Anterior cingulate cortex (tissue), 58 donors: ENCODE data around the gene NMRAL1.

Experiments used
- DNase-seq, 58 donors: peaks; one replicate each; lab custom pipeline; 2025; lab: John Stamatoyannopoulos, UW

The NMRAL1 gene

GRCh38 chr16:4471869-4472268 is 2.6 kb downstream of the NMRAL1 start:
- DNase-seq, result no peak

DNA sequence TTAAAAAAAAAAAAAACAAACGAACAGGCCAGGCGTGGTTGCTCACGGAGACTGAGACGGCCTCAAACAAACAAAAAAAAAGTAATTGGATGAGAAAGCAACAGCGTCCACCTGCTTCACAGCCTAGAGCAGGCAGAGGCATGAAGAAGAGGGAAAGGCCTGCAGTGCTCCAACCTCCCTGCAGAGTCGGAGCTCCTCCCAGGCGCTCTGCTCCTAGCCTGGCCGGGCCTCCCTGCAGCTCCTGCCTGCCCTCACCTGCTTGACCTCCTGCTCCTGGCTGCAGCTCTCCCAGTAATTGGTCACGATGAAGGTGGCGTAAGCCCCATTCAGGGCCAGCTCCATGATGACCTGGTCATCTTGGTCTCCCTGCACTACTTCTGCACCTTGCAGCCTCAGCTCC is 5.5 kb downstream of the NMRAL1 start:
- DNase-seq, result no peak

- no peak for DNase-seq
Observed at GRCh38 chr16:4467916-4468315, 6.5 kb downstream of the NMRAL1 start.

GRCh38 chr16:4465977-4466779 is 8.2 kb downstream of the NMRAL1 start:
- DNase-seq, result no peak

DNA sequence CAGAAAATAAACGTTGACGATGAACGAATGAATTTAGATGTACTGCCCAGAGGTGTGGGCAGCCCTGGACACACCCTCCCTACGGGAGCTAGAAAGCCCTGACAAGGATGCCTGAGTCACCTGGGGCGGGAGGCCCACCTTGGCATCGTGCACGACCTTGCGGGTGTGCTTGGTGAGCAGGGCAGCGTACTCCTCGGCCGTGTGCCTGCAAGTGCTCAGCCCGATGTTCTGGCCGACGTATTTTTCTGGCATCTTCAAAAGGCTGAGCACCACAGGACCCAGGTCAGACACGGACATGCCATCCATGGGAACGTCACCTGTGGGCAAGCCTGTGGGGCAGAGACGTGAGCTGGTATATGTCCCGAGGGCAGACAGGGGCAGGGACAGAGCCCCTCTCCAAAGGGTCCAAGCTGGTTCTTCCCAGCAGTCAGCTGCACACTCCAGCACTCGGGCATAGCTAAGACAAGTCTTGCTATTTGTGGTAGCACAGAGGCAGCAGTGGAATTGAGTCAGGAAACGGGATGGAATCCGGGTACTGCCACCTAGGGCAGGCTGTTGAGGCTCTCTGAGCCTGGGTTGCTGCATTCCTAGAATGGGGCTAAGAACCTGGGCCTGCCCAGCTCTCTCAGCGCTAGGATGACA is 10.8 kb downstream of the NMRAL1 start:
- DNase-seq, result no peak

DNA sequence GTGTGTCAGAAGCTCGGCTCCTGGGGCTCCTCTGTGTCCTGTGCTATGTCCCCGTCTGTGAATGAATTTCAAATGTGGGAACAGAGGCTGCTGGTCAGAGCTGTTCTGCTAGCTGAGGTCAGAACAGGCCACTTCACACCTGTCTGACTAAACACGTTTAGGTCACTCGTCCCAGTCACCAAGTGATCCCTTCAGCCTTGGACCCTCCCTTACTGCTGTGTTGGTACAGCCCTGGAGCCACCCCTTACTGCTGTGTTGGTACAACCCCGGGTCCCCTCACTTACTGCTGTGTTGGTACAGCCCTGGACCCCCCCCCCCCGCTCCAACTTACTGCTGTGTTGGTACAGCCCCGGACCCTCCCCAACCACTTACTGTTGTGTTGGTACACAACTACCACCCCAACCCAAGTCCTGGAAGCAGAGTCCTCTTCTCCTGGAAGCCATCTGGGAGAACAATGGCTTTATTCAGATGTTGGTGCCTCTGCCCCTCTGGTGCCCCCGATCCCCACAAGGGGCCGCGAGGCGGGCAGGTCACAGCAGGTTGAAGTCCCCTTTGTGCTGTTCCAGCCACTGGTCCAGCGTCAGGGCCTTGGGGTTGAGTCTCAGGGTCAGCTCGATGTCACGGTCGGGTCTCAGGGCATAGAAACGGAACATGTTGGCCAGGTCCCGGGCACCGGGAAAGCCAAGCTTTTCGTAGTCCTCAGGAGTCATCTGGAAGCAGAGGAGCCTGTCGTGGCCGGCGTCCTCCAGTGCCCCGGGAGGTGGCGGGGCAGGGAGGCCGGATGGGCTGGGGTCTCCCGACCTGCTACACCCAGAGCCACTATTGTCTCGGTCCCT is 13.0 kb downstream of the NMRAL1 start:
- DNase-seq, result peak in 17 of 58 donors; percentile 2 to 67 (median 28)

DNA sequence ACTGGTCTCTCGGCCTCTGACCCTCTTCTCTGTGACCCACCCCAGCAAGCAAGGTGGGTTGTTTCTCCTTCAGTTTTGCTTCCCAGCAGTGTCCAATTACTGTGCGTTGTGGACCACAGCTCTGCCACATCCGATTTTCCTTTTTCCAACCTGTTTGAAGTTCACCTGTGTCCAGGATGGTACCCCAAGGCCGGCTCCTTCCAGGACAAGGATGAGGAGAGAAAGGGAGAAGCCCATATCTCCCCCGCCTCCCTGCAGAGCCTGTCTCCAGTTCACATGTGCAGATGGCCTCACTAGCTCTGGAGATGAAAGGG is 13.5 kb downstream of the NMRAL1 start:
- DNase-seq, result peak in 1 of 58 donors; percentile 25

DNA sequence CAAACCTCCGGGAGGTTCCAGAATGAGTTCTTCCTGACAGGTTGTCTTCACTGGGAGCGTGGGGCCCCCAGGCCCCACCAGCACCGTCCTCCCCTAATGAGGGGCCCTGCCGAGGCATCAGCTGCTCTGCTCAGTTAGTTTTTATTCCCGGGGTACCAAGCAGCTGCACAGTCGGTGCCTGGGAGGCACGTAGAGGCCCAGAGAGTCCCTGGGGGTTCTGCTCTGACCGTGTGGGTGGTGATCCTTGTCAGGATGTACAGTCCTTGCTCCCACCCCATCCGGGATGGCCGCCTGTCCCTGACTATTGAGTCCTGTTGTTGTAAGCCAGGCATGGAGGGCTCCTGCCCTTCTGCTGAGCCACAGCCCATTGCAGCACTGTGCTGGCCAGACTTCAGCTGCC is 18.5 kb downstream of the NMRAL1 start:
- DNase-seq, result no peak

DNA sequence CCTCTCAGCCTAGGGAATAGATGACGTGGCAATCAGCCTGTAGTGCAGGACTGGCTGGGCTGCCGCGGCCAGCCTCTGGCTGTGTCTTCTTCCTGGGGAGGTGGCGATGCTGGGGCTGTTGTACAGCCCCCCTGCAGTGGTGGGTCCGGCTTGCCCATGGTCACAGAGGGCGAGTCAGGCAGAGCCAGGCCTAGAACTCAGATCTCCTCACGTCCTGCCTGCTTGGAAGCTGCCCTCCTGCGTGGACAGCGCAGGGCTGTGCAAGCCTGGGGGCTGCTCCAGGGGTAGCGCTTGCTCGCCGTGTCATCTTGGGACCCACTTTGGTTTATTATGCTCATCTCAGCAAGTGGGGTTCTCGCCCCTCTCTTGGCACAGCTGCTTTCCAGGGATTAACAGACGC is 19.3 kb downstream of the NMRAL1 start:
- no peak for DNase-seq

DNA sequence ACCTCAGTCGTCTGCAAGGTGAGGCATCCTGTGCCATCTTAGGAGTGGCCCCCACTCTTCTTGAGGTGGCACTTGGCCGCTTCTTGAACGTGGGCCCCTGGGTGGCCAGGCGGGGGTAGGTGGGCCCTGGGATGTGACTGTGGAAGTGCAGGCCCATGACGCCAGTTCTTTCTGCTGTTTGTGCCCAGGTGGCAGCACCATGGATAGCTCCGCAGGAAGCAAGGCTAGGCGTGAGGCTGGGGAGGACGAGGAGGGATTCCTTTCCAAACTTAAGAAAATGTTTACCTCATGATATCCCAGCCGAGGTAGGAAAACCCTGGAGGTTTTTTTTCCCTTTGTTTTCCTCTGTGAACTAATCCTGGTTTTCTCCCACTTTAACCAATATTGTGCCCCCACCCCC is 19.8 kb downstream of the NMRAL1 start:
- DNase-seq, result no peak

DNA sequence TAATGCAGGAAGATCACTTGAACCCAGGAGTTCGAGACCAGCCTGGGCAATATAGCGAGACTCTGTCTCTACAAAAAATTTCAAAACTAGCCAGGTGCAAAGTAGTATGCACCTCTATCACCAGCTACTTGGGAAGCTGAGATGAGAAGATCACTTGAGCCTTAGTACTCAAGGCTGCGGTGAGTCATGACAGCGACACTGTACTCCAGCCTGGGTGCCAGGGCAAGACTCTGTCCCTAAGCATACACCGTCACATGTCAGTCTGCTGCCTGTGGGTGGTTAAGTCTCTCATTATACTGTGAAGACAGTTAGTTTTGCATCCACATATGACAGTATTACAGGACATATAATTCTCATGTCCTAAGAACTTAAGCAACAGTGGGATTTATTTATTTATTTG is 21.8 kb downstream of the NMRAL1 start:
- DNase-seq, result no peak

DNA sequence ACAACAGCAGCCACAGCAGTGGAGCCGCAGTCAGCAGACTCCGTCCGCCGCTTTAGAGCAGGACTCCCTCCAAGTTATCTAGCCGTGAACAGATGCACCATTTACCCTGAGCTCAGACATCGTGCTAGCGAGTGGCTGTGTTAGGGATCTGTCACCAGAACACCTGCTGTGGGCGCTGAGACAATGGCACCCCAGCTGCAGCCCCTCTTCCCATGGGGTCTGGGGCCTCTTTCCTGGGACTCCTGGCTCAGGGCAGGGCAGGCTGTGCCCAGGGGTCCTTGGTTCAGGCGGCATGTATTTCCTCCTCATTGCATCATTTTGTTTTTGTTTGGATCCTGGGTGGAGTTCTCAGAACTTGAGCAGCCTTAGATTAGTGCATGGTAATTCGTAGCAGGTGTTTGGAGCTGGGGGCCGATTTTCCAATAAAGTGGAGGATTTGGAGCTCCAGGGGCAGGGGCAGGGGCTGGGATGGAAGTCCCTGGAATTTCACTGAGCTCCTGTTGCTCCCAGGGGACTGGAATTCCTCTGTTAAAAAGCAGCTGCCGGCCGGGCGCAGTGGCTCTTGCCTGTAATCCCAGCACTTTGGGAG is 23.4 kb downstream of the NMRAL1 start:
- DNase-seq, result no peak

DNA sequence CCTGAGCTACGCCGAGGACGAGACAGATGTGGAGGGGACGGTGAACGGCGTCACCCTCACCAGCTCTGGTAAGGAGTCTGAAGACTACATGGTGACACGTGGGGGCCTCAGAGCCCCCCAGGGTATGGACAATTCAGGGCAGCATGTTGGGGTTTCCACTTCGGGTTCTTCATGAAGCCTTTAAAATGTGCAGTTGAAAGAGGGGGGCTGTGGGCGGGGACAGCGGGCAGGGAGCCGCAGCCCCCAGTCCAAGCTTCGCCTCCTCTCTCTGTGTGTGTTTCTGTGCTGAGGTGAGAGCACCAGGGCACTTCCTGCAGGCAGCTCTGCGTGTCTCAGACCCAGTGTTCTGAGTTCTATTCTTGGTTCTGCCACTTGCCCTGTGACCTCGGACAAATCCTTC is 24.0 kb downstream of the NMRAL1 start:
- no peak for DNase-seq

DNA sequence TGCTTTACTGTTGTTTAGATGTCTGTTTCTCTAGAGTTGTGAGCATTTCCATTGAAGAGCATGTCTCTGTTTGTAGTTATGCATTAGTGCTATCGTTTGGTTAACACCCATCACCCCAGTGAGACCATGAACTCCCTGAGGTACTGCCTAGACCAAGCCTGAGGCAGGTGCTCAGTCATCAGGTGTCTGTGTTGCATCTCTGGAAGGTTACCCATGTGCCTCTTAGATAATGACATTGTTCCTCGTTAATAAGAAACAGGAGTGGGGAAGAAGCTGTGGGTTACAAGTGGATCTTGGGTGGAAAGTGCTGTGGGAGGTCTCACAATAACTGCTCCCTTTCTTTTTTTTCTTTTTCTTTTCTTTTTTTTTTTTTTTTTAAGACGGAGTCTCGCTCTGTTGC is 30.4 kb downstream of the NMRAL1 start:
- DNase-seq, result no peak

DNA sequence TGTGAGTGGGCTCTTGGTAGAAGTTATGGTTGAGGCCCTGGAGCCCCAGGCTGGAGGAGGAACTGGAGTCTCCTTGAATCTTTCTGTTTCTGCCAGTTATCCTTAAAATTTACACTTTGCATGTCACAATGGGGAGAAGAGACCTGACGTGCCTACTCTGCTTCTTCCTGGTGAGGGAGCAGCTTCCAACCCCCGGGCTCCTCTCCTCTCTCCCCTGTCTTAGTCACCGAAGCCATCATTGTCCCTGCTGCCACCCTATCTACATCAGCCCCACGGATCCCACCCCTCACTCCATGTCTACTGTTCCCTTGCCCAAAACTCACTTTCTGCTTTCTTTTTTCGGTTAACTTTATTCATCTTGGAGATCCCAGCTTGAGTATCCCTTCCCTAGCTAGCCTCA is 31.2 kb downstream of the NMRAL1 start:
- DNase-seq, result peak in 1 of 58 donors; percentile 10

DNA sequence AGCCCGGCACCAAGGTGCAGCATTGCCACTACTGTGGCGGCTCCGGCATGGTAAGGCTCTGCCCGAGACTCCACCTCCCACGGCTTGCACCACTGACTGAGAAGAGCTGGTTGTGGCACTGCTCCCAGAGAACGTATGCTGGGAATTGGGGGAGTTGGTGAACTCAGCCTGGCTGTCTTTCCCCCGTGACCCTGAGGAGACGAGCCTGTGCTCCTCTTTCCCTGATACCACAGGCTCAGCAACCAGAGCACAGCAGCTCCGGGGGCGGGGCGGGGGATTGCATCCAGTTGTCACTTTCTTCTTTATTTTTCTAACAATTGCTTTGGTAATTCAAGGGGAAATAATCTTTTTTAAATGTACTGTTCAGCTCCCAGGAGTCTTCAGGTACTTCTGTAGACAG is 32.1 kb downstream of the NMRAL1 start:
- DNase-seq, result no peak

- no peak for DNase-seq
Observed at GRCh38 chr16:4437366-4437765, 37.1 kb downstream of the NMRAL1 start.

- no peak for DNase-seq
Observed at GRCh38 chr16:4435337-4436067, 38.9 kb downstream of the NMRAL1 start.

DNA sequence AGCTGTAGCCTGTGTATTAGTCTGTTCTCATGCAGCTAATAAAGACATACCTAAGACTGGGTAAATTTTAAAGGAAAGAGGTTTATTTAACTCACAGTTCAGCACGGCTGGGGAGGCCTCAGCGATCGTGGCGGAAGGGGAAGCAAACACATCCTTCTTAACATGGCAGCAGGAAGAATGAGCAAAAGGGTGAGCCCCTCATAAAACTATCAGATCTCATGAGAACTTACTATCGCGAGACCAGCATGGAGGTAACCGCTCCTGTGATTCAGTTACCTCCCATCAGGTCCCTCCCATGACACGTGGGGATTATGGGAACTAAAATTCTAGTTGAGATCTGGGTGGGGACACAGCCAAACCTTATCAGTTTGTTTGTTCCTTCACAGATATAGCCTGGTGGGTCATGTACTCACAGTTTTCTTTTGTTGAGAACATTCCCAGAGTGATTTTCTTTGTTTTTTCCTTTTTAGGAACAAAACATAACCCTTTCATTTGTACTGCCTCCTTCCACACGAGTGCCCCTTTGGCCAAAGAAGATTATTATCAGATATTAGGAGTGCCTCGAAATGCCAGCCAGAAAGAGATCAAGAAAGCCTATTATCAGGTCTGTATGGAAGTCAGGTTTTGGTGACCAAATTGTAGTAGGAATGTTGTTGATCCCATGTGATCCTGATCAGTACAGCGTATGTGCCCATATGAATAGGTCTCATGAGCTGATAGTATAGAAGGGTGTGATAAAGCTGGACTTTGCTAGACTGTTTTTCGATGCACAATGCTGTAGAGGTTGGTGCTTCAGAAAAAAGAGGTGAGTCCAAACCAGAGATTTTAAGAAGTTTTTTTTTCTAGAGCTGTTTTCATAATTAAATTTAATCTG is 40.3 kb downstream of the NMRAL1 start:
- no peak for DNase-seq
